ENCODE data around the gene CLMP. TPM values are rescaled to one million over a fixed set of nuclear protein-coding genes. Genes with fewer than 3 reads are reported as not detected.

CLMP gene
- total RNA-seq, 1 donor from 2014 or later = 24.2 TPM

DNA sequence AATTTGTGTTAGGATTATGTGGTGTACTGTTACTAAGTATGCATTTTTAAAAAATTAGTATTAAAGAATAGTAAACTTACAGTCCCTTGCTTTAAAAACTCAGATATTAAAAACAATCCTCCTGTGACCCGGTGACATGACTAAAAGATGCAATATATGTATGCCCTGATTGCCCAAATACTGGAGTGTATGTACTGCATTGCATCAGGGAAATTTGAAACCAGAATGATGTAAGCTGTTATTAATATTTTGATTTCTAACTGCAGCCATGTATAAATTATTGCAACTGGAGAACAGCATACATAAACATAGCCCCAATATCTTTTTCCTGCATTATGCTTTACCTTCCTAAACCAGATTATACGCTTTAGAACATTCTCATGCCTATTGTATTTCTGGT is 129.4 kb downstream of the CLMP start:
- Mint-ChIP-seq H3K9me3 (ENCODE audit: unreplicated experiment) (peaks cover 6% of the 10 kb centered on the region), H3K4me3 (ENCODE audit: unreplicated experiment) (peak overlapping the region; percentile 61), H3K27me3 (ENCODE audit: unreplicated experiment) (peaks cover 3% of the 10 kb centered on the region), H3K27ac (ENCODE audit: unreplicated experiment) (no peak overlapping the region), H3K36me3 (ENCODE audit: unreplicated experiment) (no peaks in the 10 kb centered on the region), H3K4me1 (ENCODE audit: low read depth, unreplicated experiment) (peaks cover 17% of the 10 kb centered on the region)
- no peak for DNase-seq
- TF ChIP-seq, protein P1, sequence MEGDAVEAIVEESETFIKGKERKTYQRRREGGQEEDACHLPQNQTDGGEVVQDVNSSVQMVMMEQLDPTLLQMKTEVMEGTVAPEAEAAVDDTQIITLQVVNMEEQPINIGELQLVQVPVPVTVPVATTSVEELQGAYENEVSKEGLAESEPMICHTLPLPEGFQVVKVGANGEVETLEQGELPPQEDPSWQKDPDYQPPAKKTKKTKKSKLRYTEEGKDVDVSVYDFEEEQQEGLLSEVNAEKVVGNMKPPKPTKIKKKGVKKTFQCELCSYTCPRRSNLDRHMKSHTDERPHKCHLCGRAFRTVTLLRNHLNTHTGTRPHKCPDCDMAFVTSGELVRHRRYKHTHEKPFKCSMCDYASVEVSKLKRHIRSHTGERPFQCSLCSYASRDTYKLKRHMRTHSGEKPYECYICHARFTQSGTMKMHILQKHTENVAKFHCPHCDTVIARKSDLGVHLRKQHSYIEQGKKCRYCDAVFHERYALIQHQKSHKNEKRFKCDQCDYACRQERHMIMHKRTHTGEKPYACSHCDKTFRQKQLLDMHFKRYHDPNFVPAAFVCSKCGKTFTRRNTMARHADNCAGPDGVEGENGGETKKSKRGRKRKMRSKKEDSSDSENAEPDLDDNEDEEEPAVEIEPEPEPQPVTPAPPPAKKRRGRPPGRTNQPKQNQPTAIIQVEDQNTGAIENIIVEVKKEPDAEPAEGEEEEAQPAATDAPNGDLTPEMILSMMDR (IDR thresholded peaks at IDR 0.05; ENCODE audit: partially characterized antibody, unreplicated experiment) = no peak

DNA sequence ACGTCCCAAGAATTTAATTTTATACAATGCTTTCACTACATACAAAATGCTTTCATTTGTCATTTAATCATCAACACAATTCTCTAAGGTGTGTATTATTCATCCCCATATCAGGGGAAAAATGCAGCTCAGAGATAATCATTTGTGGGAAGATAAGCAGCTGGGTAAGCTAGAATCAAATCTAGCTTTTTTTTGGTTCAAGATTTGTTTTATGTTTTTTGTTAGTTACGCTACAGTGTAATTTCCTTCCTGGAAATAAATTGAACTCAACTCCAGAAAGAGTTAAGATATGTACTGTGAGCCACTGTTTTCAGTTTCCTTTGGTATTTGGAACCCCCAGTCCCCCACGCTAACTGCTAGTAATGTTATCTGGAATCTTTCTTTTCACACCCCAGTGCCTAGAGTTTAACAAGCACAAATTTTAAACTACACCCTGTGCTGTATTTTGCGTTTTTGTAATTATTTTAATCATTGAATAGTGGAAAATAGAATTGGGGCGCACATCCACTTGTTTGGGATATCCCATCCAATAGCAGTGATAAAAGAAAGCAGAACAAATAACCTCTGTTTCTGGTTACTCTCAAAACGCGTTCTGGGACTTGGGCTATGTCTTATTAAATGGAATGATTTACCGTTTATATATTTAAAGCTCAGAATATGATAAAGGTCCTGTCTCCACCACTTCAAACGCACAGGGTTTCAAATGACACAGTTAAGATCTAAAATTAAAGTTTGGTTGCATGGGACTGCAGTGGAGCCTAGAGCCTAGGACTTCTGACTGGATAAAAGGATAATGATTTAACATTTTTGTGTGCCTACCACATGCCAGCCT is 131.0 kb downstream of the CLMP start:
- Mint-ChIP-seq H3K4me1 (ENCODE audit: low read depth, unreplicated experiment) (peaks cover 29% of the 10 kb centered on the region), H3K27ac (ENCODE audit: unreplicated experiment) (peak overlapping the region; percentile 99), H3K27me3 (ENCODE audit: unreplicated experiment) (peaks cover 5% of the 10 kb centered on the region), H3K4me3 (ENCODE audit: unreplicated experiment) (peak overlapping the region; percentile 96), H3K36me3 (ENCODE audit: unreplicated experiment) (peaks cover 6% of the 10 kb centered on the region), H3K9me3 (ENCODE audit: unreplicated experiment) (peaks cover 8% of the 10 kb centered on the region)
- TF ChIP-seq, protein P1 (IDR thresholded peaks at IDR 0.05; ENCODE audit: partially characterized antibody, unreplicated experiment) = no peak
- DNase-seq = no peak

DNA sequence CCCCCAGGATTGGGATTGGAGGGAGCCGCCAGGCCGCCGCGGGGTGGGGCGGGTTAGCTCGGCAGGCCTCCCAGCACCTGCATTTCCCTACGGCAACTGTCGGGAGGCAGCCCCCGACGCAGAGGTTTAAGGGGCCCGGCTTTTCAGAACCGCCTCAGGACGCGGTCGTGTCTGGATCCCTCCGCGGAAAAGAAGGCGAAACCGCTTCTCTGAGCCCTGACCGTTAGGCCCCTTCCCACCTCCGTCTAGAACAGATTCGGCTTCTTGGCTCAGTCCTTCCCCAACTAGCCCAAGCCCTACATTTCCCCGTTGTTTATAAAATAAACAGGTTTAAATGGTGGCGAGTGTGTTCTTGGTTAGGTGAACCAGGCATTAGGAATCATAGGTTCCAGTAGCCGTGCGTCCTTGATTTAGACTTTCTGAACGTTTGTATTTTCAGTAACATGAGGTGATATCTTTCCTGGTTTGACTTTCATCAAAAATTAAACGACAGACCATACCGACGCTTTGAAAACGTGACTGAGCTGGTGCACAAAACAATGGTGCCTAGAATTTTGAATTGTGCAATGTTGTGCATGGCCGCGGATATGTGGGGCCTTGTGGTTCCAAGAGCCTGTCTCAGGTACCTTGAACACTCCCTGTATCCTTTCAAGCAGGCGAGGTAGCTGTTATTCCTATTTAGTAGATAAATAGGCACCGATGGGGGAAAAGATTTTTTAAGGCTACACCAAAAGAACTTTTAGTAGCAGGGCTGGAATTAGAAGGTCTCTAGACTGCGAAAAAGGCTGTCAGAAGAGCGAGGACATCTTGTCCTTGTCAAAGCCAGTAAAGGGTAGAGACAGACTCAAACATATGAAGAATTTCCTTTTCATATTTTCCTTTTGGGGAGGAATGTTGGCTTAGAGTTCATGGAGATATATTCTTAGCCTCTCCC is 131.9 kb downstream of the CLMP start:
- H3K9me3 Mint-ChIP-seq (ENCODE audit: unreplicated experiment) = peaks cover 8% of the 10 kb centered on the region
- TF ChIP-seq, protein P1 (IDR thresholded peaks at IDR 0.05; ENCODE audit: partially characterized antibody, unreplicated experiment) = no peak
- peak; percentile 28 for DNase-seq
- peak overlapping the region; percentile 99 for H3K27ac Mint-ChIP-seq (ENCODE audit: unreplicated experiment)
- H3K4me1 Mint-ChIP-seq (ENCODE audit: low read depth, unreplicated experiment) = peaks cover 37% of the 10 kb centered on the region
- H3K27me3 Mint-ChIP-seq (ENCODE audit: unreplicated experiment) = peaks cover 5% of the 10 kb centered on the region
- H3K4me3 Mint-ChIP-seq (ENCODE audit: unreplicated experiment) = peak overlapping the region; percentile 96
- H3K36me3 Mint-ChIP-seq (ENCODE audit: unreplicated experiment) = peaks cover 6% of the 10 kb centered on the region

DNA sequence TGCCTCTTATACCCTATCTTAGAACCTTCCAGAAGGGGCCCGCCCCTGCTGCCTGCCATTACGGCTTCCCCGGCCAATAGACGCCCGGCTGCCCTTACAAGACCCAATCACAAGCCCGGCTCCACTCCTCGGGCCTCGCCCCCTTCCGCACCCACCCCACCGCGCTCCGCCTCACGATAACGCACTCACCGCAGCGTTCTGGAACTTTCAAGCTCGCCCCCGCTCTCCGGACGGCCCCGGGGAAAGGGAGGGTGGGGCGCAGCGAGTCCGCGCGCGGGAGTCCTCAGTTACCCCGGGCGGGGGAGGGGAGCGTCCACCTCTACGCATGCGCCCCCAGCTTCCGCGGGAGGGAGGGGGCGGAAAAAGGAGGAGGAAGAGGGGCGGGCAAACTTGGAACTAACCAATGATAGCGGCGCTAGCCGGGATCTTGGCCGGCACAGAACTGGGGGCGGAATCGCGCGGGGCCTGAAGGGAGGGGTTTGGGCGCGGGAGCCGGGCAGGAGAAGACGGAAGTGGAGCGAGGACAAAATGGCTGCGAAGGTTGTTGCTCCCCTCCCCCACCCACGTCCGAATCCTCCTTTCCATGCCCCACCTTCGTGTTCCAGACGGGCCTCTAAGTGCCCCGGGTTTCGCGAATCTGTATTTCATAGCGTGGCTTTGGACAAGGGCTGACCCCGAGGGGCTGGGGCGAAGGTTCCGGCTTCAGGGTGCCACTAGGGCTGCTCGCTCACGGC is 132.7 kb downstream of the CLMP start:
- Mint-ChIP-seq H3K4me3 (ENCODE audit: unreplicated experiment) (peak overlapping the region; percentile 96), H3K4me1 (ENCODE audit: low read depth, unreplicated experiment) (peaks cover 37% of the 10 kb centered on the region), H3K9me3 (ENCODE audit: unreplicated experiment) (peaks cover 8% of the 10 kb centered on the region), H3K36me3 (ENCODE audit: unreplicated experiment) (peaks cover 6% of the 10 kb centered on the region), H3K27me3 (ENCODE audit: unreplicated experiment) (peaks cover 5% of the 10 kb centered on the region), H3K27ac (ENCODE audit: unreplicated experiment) (peak overlapping the region; percentile 99)
- TF ChIP-seq, protein P1 (IDR thresholded peaks at IDR 0.05; ENCODE audit: partially characterized antibody, unreplicated experiment) = no peak
- DNase-seq = peak; percentile 98

Data from glutamatergic neuron (in vitro differentiated cells).